ENCODE measurements around the gene SLC37A3.

SLC37A3 gene

DNA sequence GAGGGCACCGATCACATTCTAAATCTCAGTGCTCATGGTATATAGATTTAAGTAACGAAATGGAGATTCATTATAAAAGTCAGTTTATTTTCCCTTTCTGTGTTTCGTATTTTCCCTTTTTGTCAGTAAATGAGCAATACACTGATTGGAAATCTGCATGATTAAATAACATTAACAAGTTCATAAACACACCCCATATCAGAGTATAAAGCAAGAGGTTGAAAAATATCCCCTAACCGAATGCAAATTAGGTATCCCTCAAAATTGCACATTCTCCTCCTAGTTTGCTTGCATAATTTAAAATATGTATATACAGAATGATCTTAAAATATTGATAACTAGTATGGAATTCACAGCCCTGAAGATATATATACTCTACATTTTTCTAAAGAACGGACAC, 64.6 kb downstream of the SLC37A3 start:
- H3K9ac ChIP-seq (ENCODE audit: low read length): no peak overlapping the region
- no peaks in the 10 kb centered on the region for H3K79me2 ChIP-seq (ENCODE audit: low read length)
- no peak overlapping the region for H3K27ac ChIP-seq (ENCODE audit: low read length)

DNA sequence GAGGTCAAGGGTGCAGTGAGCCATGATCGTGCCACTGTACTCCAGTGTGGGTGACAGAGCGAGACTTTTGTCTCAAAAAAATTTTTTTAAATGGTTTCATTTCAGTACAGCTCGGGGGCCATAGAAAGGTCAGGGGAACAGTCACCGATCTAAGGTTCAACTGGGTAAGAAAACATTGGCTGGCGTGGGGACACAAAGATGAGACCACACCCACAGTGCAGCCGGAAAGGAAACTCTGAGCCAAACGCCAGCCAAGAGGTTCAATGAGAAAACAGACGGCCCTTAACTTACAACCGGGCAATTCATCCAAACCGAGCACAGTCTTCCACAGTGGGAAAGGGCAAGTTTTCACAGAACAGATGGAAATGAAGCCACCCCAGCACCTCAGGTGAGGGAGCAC, 65.1 kb downstream of the SLC37A3 start:
- Histone ChIP-seq H3K79me2 (ENCODE audit: low read length) (no peaks in the 10 kb centered on the region), H3K27me3 (ENCODE audit: low read depth, low read length) (no peaks in the 10 kb centered on the region), H3K36me3 (replicated peaks; ENCODE audit: low read depth, low read length) (peaks cover 14% of the 10 kb centered on the region), H4K20me1 (ENCODE audit: insufficient read depth, low read length) (no peaks in the 10 kb centered on the region; the same call in 1 of the 2 replicates), H3K4me3 (ENCODE audit: low read length) (no peak overlapping the region), H3K4me2 (ENCODE audit: low read length) (no peak overlapping the region), H3K27ac (ENCODE audit: low read length) (no peak overlapping the region), H2AFZ (ENCODE audit: low read depth, low read length) (no peak overlapping the region), H3K9me3 (ENCODE audit: insufficient read depth, low read length) (no peaks in the 10 kb centered on the region), H3K4me1 (ENCODE audit: low read length) (no peaks in the 10 kb centered on the region), H3K9ac (ENCODE audit: low read length) (no peak overlapping the region)
- TF ChIP-seq, protein P1, sequence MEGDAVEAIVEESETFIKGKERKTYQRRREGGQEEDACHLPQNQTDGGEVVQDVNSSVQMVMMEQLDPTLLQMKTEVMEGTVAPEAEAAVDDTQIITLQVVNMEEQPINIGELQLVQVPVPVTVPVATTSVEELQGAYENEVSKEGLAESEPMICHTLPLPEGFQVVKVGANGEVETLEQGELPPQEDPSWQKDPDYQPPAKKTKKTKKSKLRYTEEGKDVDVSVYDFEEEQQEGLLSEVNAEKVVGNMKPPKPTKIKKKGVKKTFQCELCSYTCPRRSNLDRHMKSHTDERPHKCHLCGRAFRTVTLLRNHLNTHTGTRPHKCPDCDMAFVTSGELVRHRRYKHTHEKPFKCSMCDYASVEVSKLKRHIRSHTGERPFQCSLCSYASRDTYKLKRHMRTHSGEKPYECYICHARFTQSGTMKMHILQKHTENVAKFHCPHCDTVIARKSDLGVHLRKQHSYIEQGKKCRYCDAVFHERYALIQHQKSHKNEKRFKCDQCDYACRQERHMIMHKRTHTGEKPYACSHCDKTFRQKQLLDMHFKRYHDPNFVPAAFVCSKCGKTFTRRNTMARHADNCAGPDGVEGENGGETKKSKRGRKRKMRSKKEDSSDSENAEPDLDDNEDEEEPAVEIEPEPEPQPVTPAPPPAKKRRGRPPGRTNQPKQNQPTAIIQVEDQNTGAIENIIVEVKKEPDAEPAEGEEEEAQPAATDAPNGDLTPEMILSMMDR (IDR thresholded peaks at IDR 0.05; ENCODE audit: low read depth, low read length): no peak
- no peak for TF ChIP-seq EZH2phosphoT487 (IDR thresholded peaks at IDR 0.05; ENCODE audit: low read depth)

More for the DNA sequence above, 64.6 kb downstream of the SLC37A3 start:
- no peaks in the 10 kb centered on the region; the same call in 1 of the 2 replicates for H4K20me1 ChIP-seq (ENCODE audit: insufficient read depth, low read length)
- no peak for TF ChIP-seq EZH2phosphoT487 (IDR thresholded peaks at IDR 0.05; ENCODE audit: low read depth)
- TF ChIP-seq, protein P1 (IDR thresholded peaks at IDR 0.05; ENCODE audit: low read depth, low read length): no peak
- H3K4me3 ChIP-seq (ENCODE audit: low read length): no peak overlapping the region
- H2AFZ ChIP-seq (ENCODE audit: low read depth, low read length): no peak overlapping the region
- no peak overlapping the region for H3K4me2 ChIP-seq (ENCODE audit: low read length)
- no peaks in the 10 kb centered on the region for H3K27me3 ChIP-seq (ENCODE audit: low read depth, low read length)
- H3K4me1 ChIP-seq (ENCODE audit: low read length): no peaks in the 10 kb centered on the region
- no peaks in the 10 kb centered on the region for H3K9me3 ChIP-seq (ENCODE audit: insufficient read depth, low read length)
- peaks cover 14% of the 10 kb centered on the region for H3K36me3 ChIP-seq (replicated peaks; ENCODE audit: low read depth, low read length)

DNA sequence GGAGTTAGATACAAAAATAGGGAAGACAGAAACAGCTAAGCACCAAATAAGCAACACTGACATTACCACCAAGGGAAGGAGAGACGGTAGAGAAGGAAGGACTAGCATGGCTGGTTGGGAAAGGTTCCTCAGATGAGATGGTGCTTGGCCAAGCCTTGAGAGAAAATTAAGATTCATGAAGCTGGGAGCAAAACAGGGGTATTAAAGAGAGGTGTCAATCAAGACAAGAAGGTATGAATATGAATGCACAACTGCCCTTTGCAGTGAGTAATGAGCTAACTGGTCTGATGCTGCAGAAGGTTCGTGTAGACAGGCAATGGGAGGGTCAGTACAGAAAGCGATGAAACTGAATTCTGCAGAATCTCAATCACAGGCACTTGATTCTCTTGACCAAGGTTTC, 67.7 kb downstream of the SLC37A3 start:
- Histone ChIP-seq H4K20me1 (ENCODE audit: insufficient read depth, low read length) (no peaks in the 10 kb centered on the region; the same call in 1 of the 2 replicates), H3K4me2 (ENCODE audit: low read length) (no peak overlapping the region), H3K4me3 (ENCODE audit: low read length) (no peak overlapping the region), H3K4me1 (ENCODE audit: low read length) (0 out of 2 replicates have a peak, but pooled peaks cover 3% of the 10 kb centered on the region), H3K9me3 (ENCODE audit: insufficient read depth, low read length) (no peaks in the 10 kb centered on the region), H2AFZ (ENCODE audit: low read depth, low read length) (no peak overlapping the region), H3K27me3 (ENCODE audit: low read depth, low read length) (peaks cover 6% of the 10 kb centered on the region), H3K36me3 (replicated peaks; ENCODE audit: low read depth, low read length) (peaks cover 14% of the 10 kb centered on the region), H3K27ac (ENCODE audit: low read length) (no peak overlapping the region), H3K79me2 (ENCODE audit: low read length) (no peaks in the 10 kb centered on the region), H3K9ac (ENCODE audit: low read length) (no peak overlapping the region)
- no peak for TF ChIP-seq EZH2phosphoT487 (IDR thresholded peaks at IDR 0.05; ENCODE audit: low read depth)
- TF ChIP-seq, protein P1 (IDR thresholded peaks at IDR 0.05; ENCODE audit: low read depth, low read length): no peak

DNA sequence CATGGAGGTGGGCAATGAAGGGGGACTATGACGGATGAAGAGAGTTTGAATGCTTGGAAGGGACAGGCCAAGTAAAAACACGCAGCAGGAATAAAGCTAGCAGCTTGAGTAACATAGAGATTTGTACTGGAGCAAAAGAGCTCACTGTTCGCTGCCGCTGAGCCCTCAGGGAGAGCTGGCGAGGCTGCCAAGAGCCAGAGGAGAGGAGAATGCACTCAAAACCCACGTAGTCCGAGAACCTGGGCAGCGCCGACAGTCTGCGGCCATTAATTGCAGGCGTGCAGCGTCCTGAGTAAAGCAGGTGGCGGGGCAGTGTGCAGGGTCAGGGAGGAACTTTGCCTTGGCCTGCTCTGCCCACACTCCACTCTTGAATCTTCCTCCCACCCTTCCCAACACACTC, 68.2 kb downstream of the SLC37A3 start:
- H3K27me3 ChIP-seq (ENCODE audit: low read depth, low read length): peaks cover 7% of the 10 kb centered on the region
- H3K4me3 ChIP-seq (ENCODE audit: low read length): no peak overlapping the region
- no peak for TF ChIP-seq EZH2phosphoT487 (IDR thresholded peaks at IDR 0.05; ENCODE audit: low read depth)
- TF ChIP-seq, protein P1 (IDR thresholded peaks at IDR 0.05; ENCODE audit: low read depth, low read length): no peak
- 0 out of 2 replicates have a peak, but pooled peaks cover 3% of the 10 kb centered on the region for H3K4me1 ChIP-seq (ENCODE audit: low read length)
- H3K4me2 ChIP-seq (ENCODE audit: low read length): no peak overlapping the region
- no peaks in the 10 kb centered on the region; the same call in 1 of the 2 replicates for H4K20me1 ChIP-seq (ENCODE audit: insufficient read depth, low read length)
- no peak overlapping the region for H2AFZ ChIP-seq (ENCODE audit: low read depth, low read length)
- no peak overlapping the region for H3K27ac ChIP-seq (ENCODE audit: low read length)
- no peaks in the 10 kb centered on the region for H3K9me3 ChIP-seq (ENCODE audit: insufficient read depth, low read length)
- H3K79me2 ChIP-seq (ENCODE audit: low read length): no peaks in the 10 kb centered on the region
- peaks cover 14% of the 10 kb centered on the region for H3K36me3 ChIP-seq (replicated peaks; ENCODE audit: low read depth, low read length)
- H3K9ac ChIP-seq (ENCODE audit: low read length): no peak overlapping the region
